SK-N-DZ (cell line): ENCODE results near the gene THAP4.

Experiments
- DNase-seq: peaks from one replicate; pipeline ENCODE4 v3.0.0-alpha.2; 2015; ENCODE audit warnings: low spot score

The THAP4 gene

DNA sequence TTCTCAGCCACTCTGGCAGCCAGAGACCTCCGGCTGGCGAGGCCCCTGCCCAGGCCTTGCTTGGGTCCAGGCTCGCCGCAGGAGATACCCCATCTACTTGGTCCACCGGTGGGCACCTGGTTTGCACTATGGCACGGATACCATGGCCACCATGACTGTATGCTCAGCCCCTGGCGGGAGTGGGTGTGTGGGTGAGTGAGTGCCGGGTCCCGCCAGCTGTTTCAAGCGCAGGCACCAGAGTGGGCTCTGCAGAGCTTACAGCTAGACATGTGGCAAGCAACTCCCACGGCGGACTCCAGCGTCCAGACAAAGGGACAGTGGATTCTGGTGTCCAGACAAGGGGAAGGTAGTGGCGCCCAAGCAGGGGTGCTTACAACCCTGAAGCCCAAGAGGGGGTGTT is 2.0 kb upstream of the THAP4 start:
- DNase-seq: no peak

DNA sequence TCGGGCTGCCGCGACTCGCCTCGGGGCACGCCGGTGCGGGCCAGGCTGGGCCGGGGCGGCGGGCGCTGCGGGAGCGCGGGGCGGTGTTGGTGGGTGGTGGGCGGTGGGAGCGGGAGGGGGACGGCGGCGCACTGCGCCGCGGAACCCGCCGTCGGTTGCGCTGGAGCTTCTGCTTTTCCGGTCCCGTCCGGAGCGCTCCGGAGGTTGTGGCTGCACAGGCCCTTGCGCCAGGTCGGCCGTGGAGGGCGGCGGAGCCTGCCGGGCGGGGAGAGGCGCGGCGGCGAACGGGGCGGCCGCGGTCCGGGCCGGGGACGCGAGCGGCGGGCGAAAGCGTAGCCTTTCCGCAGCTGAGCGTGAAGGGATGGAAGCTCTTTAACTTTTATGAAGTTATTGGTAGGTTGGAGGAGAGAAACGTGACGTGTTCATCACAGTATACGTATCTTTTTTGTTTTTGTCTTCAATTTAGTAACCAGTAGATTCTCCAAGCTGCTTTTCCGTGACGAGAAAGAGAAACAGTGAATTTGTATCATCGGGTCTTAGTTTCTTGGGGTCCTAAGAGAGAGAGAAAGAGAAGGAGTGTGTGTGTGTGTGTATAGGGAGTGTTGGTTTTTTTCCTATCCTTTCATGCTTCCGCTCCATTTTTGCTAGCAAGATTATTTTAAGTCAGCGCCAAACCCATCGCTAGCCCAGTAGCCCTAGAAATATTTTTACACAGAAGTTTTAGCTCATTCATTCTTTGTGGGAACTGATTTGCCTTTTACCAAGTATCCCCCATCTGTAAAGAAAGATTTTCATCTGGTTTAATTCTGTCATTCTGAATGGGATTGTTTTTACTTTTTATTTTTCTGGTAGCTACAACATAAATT is 1.1 kb upstream of the THAP4 start:
- DNase-seq: no peak

- DNase-seq: peak; percentile 30
Observed at GRCh38 chr2:241636182-241637017, 558 bp downstream of the THAP4 start.

DNA sequence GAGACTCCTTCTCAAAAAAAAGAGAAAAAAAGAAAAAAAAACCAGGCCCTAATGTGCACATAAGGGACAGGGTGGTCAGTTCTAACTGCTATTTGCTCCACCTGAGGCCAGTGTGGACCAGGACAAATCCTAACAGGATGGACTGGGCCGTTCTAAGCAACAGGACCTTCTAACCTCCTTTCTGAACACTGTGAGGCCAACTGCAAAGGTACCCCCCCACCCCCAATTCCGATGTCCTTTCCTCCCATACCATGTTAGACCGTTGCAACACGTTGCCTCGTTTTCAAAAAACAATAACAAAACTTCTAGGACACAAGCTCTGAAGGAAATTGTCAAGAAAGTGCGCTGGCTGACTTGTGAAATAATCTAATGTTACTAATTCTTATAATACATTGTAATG is 1.2 kb downstream of the THAP4 start:
- DNase-seq: no peak

- no peak for DNase-seq
Observed at GRCh38 chr2:241633561-241633960, 3.4 kb downstream of the THAP4 start.

DNA sequence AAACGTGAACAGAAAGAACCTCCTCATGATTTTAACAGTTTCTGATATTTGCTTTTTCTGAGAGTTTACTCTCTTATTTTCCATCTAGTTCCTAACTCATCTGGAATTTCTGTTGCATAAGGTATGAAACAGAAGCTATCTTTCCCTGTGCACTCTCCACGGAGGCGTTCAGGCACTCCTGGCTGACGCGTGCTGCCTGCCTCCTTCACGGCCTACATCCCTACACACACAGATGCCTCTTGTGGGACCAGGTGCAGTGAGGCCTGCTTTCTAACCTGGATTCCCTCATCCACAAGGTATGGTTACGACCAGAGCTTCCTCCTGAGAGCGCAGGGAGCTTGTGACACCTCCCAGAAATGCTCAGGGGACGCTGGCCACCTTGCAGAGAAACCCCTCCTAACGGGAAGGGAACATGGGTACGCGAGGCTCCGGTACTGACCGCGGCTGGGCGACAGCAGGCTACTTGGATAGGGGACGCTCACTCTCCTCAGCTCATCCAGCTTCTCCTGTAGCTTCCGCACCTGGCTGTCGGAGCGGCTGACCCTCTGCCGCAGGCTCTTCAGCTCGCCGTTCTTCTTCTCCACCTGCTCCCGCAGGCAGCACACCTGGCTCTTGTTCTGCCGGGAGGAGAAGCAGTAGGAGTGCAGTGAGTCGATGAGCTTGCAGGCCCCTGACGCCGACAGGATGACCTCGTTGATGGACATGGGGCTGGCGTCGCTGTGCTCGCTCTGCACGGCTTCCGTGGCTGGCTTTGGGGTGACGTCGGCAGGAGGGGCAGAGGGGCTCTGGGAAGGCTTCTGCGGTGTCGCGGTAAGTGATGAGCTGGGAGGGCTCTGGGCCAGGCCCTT is 4.3 kb downstream of the THAP4 start:
- no peak for DNase-seq

DNA sequence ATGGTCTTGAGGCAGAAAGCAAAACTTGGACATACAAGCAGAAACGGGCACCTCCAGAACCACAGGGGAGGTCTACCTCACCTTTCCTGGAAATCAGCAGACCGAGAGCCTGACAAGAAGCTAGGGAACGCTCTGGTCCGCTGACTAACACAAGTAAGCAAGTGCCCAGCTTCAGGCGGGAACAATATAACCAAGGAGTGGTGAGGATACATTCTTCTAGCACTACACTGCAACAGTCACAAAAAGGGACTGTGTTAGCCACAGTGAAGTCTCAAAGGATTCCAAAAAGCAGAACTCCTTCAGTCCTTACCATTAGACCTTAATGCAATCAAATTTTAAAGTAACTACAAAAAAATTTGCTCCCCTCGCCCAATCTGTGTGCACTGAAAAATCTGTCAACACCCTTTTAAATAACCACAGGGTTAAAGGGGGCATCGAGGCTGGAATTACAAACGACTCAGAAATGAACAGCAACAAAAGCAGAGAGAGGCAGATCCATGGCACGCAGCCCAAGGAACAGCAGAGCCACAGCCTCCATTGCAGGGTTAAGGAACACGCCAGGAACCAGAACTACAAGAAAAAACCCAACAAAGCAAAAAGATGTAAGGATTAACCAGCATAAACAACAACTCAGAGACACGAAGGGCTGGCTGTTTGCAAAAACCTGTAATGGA is 7.1 kb downstream of the THAP4 start:
- no peak for DNase-seq

DNA sequence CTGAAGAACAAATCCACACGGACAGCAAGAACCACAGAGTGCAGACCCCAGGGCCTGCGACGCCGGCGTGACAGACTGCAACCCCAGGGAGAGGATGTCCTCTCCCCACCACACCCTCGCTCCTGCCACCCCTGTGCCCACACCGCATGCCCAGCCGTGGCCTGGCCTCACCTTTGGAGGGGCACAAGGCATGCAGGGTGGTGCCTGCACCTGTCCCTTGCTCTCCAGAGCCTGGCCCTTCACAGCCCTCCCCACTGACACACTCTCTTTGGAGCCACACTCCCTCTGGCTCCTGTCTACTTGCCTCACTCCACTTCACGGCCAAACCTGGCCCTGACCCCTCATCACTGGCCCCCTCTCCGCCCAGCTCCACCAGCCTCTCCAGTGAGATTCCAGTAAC is 9.3 kb downstream of the THAP4 start:
- DNase-seq: no peak

DNA sequence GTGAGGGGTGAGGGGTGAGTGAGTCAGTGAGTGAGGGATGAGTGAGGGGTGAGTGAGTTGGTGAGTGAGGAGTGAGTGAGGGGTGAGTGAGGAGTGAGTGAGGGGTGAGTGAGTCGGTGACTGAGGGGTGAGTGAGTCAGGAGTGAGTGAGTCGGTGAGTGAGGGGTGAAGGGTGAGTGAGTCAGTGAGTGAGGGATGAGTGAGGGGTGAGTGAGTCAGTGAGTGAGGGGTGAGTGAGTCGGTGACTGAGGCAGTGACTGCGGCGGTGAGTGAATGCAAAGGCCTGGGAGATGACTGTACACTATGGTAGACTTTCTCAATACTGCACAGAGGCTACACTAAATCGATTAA is 16.6 kb downstream of the THAP4 start:
- DNase-seq: no peak

DNA sequence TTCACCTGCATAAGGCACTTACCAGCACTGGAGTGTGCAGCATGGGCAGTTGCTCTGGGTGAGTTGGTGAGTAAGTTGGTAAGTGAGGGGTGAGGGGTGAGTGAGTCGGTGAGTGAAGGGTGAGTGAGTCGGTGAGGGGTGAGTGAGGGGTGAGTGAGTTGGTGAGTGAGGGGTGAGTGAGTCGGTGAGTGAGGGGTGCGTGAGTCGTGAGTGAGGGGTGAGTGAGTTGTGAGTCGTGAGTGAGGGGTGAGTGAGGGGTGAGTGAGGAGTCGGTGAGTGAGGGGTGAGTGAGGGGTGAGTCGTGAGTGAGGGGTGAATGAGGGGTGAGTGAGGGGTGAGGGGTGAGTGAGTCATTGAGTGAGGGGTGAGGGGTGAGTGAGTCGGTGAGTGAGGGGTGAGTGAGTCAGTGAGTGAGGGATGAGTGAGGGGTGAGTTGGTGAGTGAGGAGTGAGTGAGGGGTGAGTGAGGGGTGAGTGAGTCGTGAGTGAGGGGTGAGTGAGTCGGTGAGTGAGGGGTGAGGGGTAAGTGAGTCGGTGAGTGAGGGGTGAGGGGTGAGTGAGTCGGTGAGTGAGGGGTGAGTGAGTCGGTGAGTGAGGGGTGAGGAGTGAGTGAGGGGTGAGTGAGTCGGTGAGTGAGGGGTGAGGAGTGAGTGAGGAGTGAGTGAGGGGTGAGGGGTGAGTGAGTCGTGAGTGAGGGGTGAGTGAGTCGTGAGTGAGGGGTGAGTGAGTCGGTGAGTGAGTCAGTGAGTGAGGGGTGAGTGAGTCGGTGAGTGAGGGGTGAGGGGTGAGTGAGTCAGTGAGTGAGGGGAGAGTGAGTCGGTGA is 17.1 kb downstream of the THAP4 start:
- DNase-seq: no peak

GRCh38 chr2:241618829-241619228 is 18.1 kb downstream of the THAP4 start:
- DNase-seq: no peak

GRCh38 chr2:241618296-241618805 is 18.6 kb downstream of the THAP4 start:
- no peak for DNase-seq

GRCh38 chr2:241617431-241618154 is 19.4 kb downstream of the THAP4 start:
- no peak for DNase-seq

GRCh38 chr2:241616168-241617125 is 20.5 kb downstream of the THAP4 start:
- DNase-seq: no peak

DNA sequence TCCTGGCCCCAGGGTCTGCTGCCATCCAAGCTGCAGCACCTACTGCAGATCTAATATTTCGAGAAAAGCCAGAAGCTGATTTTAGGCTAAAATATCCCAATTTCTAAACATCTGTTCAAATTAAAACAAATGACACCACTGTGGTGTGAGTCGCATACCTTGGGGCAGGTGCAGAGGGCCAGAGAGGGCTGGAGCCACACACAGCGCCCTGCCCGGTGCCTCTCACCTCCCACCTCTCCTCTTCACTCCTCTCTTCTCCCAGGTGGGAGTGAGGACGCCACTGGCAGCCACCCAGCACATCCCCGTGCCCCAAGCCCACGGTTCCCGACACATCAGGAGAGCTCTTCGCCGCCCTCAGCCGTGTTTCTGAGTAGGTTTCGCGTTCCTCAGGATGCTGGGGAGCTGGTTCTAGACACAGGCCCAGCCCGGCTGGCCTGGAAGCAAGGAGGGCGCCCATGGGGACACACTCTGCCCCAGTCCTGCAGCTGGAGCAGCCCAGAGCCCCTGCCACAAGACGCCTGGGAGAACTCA is 21.4 kb downstream of the THAP4 start:
- DNase-seq: no peak

DNA sequence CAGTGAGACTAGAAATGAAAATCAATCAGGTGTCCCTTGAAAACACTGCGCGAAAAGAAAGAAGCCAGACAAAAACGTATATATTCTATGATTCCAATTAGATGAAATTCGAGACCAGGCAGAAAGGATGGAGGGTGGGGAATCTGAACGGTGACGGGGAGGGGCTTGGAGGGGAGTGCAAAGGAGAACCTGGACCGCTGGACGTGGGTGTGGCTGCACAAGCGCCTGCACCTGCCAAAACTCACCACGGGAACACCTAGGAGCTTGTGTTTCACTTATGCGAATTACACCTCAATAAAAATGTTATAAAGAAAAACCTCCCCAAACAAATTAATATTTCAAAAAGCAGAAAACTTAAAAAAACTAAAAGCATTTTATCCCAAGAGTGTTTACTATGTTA is 21.9 kb downstream of the THAP4 start:
- DNase-seq: no peak

DNA sequence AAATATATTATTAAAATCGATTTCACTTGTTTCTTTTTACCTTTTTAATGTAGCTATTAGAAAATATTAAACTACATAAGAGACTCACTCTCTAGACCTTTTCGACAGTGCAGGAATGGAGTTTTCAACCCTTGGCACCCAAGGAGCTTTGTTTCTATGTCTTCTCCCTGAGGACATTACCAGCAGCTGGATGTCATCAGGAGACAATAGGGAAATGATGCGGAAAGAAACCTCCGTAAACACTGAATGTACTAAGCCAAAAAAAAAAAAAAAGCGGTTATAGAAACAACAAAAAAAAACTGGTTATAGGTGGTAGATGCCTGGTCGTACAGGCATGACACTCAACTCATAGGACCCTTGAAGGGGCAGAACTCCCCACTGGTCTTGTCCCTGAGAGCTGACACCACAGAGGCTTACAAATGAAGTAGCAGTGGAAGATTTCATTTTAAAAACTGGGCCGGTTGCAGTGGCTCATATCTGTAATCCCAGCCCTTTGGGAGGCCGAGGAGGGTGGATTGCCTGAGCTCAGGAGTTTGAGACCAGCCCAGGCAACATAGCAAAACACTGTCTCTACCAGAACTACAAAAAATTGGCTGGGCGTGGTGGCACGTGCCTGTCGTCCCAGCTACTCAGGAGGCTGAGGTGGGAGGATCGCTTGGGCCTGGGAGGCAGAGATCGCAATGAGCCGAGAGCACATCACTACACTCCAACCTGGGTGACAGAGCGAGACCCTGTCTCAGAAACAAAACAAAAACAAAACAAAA is 23.8 kb downstream of the THAP4 start:
- no peak for DNase-seq
